Stimulated activated CD8-positive, alpha-beta memory T cell treated with anti-CD3 and anti-CD28 coated beads, Interleukin-7, amount 100 ng/mL, for 1 hour (primary cell): Measurements from ENCODE around the gene RNF166.

Source experiments
- DNase-seq, 2 donors: peaks; one replicate each; pipeline ENCODE4 v3.0.0-alpha.2; 2020; ENCODE audit warnings: low read depth in 2 of 2

The RNF166 gene

GRCh38 chr16:88723911-88724310 is 17.7 kb upstream of the RNF166 start:
- DNase-seq, result no peak

- no peak for DNase-seq
These were observed 17.3 kb upstream of the RNF166 start for GRCh38 chr16:88723507-88723887.

GRCh38 chr16:88722784-88723506 is 16.7 kb upstream of the RNF166 start:
- no peak for DNase-seq

- no peak for DNase-seq
These were observed 15.9 kb upstream of the RNF166 start for GRCh38 chr16:88721815-88722755.

- DNase-seq, result no peak
These were observed 15.0 kb upstream of the RNF166 start for GRCh38 chr16:88721236-88721635.

- no peak for DNase-seq
These were observed 14.3 kb upstream of the RNF166 start for GRCh38 chr16:88720396-88720970.

GRCh38 chr16:88719933-88720296 is 13.7 kb upstream of the RNF166 start:
- no peak for DNase-seq

- DNase-seq, result no peak
These were observed 13.2 kb upstream of the RNF166 start for GRCh38 chr16:88719267-88719932.

GRCh38 chr16:88718178-88718577 is 12.0 kb upstream of the RNF166 start:
- no peak for DNase-seq

GRCh38 chr16:88716601-88717001 is 10.4 kb upstream of the RNF166 start:
- DNase-seq, result no peak

- no peak for DNase-seq
These were observed 10.0 kb upstream of the RNF166 start for GRCh38 chr16:88716201-88716600.

- no peak for DNase-seq
These were observed 9.3 kb upstream of the RNF166 start for GRCh38 chr16:88715312-88716190.

- DNase-seq, result no peak
These were observed 8.5 kb upstream of the RNF166 start for GRCh38 chr16:88714420-88715302.

- DNase-seq, result no peak
These were observed 7.6 kb upstream of the RNF166 start for GRCh38 chr16:88713568-88714419.

GRCh38 chr16:88713054-88713453 is 6.8 kb upstream of the RNF166 start:
- DNase-seq, result no peak

GRCh38 chr16:88712362-88712979 is 6.3 kb upstream of the RNF166 start:
- no peak for DNase-seq

- no peak for DNase-seq
These were observed 5.6 kb upstream of the RNF166 start for GRCh38 chr16:88711750-88712340.

GRCh38 chr16:88710556-88710955 is 4.3 kb upstream of the RNF166 start:
- DNase-seq, result no peak
